ENCODE measurements around the gene HILPDA. TPM values are rescaled to one million over a fixed set of nuclear protein-coding genes. Genes with fewer than 3 reads are reported as not detected.

HILPDA gene
- total and polyA plus RNA-seq, 12 donors: 4.5 to 65.0 (median 6.7) TPM

DNA sequence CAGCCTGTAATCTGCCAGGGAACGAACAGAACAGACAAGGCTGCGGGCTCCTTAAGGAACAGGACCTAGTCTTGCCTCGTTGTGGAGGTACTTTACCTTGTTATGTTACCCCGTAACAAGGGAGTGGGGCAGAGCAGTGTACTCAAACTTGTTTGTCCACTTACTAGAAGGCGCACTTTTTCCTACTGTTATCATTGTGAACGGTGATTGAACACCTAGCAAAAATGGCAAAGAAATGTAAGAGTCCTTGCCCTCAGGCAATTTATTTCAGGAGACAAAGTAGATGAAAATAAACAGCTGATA is 45.3 kb upstream of the HILPDA start:
- intact Hi-C loops (cut with DNase I): no loop called here

DNA sequence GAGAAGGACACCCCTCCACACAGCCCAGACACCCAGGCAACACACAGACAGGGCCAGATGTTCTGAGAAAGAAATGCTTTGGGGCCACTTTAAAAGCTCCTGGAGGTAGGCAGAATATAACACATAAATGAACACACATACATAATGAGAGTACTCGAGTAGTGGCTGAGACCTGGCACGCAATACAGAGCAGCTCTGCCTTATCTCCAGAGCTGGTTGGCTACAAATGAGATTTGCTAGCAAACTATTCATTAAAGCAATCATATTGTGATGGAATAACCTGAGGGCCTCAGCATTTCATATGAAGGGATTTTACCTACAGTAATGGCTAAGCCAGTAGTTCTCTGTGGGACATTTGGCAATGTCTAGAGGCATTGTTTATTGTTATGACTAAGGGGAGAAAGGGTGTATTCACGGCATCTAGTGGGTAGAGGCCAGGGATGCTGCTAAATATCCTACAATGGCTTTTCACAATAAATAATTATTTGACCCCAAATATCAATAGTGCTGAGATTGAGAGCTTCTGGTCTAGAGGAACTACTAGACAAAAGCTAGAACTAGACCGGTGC is 40.4 kb upstream of the HILPDA start:
- Histone ChIP-seq H3K27me3 (no peaks in the 10 kb centered on the region), H3K4me1 (peaks cover 0 to 8% (median 6%) of the 10 kb centered on the region in 9 donors), H3K27ac (no peak overlapping the region), H3K9me3 (peaks cover 0 to 5% (median 0%) of the 10 kb centered on the region in 11 donors), H3K4me3 (no peak overlapping the region), H3K36me3 (no peaks in the 10 kb centered on the region)
- ATAC-seq (no peak), DNase-seq (no peak)
- TF ChIP-seq, protein P1, sequence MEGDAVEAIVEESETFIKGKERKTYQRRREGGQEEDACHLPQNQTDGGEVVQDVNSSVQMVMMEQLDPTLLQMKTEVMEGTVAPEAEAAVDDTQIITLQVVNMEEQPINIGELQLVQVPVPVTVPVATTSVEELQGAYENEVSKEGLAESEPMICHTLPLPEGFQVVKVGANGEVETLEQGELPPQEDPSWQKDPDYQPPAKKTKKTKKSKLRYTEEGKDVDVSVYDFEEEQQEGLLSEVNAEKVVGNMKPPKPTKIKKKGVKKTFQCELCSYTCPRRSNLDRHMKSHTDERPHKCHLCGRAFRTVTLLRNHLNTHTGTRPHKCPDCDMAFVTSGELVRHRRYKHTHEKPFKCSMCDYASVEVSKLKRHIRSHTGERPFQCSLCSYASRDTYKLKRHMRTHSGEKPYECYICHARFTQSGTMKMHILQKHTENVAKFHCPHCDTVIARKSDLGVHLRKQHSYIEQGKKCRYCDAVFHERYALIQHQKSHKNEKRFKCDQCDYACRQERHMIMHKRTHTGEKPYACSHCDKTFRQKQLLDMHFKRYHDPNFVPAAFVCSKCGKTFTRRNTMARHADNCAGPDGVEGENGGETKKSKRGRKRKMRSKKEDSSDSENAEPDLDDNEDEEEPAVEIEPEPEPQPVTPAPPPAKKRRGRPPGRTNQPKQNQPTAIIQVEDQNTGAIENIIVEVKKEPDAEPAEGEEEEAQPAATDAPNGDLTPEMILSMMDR (IDR thresholded peaks at IDR 0.05): no peak
- 61 to 64% methylated on average over 4 of the region's 4 CpGs for WGBS, 2 donors
- intact Hi-C loops (cut with DNase I): no loop called here

More for the DNA sequence above, 45.3 kb upstream of the HILPDA start:
- Histone ChIP-seq H3K27me3 (no peaks in the 10 kb centered on the region), H3K27ac (peak overlapping the region in 9 of 10 donors; percentile 59 to 95 (median 81)), H3K9me3 (peaks cover 0 to 5% (median 0%) of the 10 kb centered on the region in 11 donors), H3K4me3 (peak overlapping the region; percentile 41 to 84 (median 69)), H3K4me1 (peaks cover 5 to 46% (median 41%) of the 10 kb centered on the region in 9 donors), H3K36me3 (no peaks in the 10 kb centered on the region)
- no peak for ATAC-seq
- 3 to 4% methylated on average over 6 of the region's 6 CpGs for WGBS, 2 donors
- DNase-seq: no peak
- TF ChIP-seq, protein P1 (IDR thresholded peaks at IDR 0.05): no peak

DNA sequence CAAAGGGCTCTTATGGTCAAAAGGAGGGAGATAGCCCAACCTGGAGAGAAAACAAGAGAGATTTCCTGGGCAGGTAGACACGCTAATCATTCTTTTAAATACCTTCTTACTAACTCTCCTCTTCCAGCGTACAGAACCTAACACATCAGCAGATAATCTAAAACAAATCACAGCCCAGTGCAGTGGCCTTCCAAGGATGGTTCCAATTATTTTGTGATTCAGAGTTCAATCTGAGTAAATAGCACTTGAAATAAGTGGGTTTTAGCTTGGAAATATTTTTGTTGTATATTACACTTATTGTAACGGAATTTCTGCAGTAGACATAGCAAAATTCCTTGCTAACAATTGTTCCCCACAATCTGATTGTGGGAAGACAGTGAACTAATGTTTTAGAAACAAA is 38.6 kb upstream of the HILPDA start:
- H3K9me3 ChIP-seq: peaks cover 0 to 5% (median 0%) of the 10 kb centered on the region in 11 donors
- no peaks in the 10 kb centered on the region for H3K4me1 ChIP-seq
- ATAC-seq (no peak), DNase-seq (no peak)
- no peak overlapping the region for H3K4me3 ChIP-seq
- WGBS, 2 donors: 89 to 93% methylated on average over 3 of the region's 3 CpGs
- no peak overlapping the region for H3K27ac ChIP-seq
- intact Hi-C loops (cut with DNase I): no loop called here
- TF ChIP-seq, protein P1 (IDR thresholded peaks at IDR 0.05): no peak
- no peaks in the 10 kb centered on the region for H3K36me3 ChIP-seq
- H3K27me3 ChIP-seq: no peaks in the 10 kb centered on the region

DNA sequence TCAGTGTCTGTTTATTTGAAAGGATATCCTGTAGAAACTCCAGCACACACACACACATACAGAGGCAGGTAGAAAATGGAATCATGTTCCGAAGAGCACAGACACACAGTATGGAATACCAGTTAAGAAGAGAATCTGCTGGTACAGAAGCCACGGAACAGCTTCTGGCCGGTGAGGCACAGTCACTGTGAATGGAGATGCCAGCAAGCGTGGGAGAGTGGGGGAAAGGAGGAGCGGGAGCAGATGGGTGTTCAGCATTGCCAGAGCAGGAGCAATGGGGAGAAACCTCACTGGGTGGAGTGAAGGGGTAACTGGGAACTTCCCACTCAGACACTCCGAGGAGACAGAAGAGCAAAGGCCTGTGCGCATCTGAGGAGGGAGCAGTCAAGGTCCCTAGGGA is 36.4 kb upstream of the HILPDA start:
- intact Hi-C loops (cut with DNase I): no loop called here
- H3K4me1 ChIP-seq: peaks cover 0 to 17% (median 4%) of the 10 kb centered on the region in 9 donors
- TF ChIP-seq, protein P1 (IDR thresholded peaks at IDR 0.05): no peak
- DNase-seq (no peak), ATAC-seq (no peak)
- no peak overlapping the region for H3K4me3 ChIP-seq
- H3K27ac ChIP-seq: no peak overlapping the region
- 88 to 89% methylated on average over 7 of the region's 7 CpGs for WGBS, 2 donors
- H3K27me3 ChIP-seq: no peaks in the 10 kb centered on the region
- H3K9me3 ChIP-seq: no peaks in the 10 kb centered on the region
- H3K36me3 ChIP-seq: no peaks in the 10 kb centered on the region

All from heart right ventricle (tissue), 16 donors.